ENCODE measurements around the gene PARP8.

PARP8 gene

GRCh38 chr5:50855001-50855400, 188.6 kb downstream of the PARP8 start:
- DNase-seq = no peak

DNA sequence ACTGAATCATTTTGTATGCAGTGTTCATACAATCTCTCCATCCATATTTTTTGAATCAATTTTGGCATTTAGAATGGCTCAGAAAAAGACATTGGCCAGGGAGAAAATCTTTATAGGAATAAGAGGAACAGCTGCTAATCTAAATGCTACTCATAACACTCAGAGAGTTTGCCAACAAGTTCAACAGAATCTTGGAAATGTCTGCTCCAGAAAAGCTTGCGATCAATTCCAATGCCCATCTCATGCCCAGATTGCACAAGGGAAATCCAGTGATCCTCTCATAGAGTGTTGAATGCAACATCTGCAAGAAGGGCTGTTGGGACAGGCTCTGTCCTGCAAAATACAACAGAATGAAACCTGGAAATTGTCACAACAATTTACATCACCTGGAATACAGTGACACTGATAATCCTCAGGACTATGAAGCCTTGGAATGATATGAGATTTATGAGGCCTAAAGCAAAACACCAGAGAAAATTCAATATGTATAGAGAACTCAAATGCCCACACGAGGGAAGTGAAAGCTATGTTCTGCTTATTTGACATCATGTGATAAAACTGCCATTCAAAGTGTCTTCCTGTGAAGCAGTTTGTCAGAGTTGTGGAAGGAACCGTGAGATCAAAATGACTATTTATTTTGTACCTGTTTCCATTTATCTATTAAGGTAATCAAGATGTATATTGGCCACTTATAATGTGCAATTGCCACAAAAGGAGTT, 190.1 kb downstream of the PARP8 start:
- no peak for DNase-seq

GRCh38 chr5:50863534-50864170, 197.2 kb downstream of the PARP8 start:
- DNase-seq = no peak

DNA sequence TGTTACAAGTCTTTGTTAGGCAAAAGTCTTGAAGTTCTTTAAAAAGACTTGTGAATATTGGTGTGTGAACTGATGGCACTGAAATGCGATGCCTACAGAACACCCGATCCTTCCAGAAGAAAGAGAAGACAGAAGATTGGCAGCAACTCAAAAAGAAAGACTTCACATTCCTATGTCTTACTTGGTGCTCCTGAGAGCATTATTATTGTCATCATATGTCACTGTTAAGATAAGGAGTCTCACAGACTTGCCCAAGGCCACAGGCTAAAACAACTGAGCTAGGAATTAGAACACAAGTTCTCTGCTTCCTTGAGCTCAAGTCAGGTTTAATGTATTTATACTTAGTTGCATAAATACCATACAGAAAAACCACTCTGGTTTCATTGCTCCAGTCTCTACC, 198.0 kb downstream of the PARP8 start:
- DNase-seq = no peak

DNA sequence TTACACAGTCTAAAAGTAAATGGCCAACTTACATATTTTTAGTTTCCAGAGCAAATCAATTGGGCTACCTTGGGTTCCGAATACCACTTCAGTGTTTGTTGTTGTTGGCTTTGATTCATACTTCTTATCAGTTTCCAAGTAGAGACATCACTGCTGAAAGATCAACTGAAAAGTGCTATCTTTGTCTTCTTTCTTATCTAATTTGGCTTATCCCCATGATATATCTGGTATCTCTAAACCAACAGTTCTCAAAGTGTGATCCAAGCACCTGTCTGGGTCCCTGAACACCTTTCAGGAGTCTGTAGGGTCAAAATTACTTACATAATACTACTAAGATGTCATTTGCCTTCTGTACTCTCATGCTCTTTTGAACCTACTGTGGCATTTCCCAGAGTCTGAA, 200.0 kb downstream of the PARP8 start:
- DNase-seq = no peak

- DNase-seq = no peak
These were observed 200.7 kb downstream of the PARP8 start for GRCh38 chr5:50867140-50867539.

DNA sequence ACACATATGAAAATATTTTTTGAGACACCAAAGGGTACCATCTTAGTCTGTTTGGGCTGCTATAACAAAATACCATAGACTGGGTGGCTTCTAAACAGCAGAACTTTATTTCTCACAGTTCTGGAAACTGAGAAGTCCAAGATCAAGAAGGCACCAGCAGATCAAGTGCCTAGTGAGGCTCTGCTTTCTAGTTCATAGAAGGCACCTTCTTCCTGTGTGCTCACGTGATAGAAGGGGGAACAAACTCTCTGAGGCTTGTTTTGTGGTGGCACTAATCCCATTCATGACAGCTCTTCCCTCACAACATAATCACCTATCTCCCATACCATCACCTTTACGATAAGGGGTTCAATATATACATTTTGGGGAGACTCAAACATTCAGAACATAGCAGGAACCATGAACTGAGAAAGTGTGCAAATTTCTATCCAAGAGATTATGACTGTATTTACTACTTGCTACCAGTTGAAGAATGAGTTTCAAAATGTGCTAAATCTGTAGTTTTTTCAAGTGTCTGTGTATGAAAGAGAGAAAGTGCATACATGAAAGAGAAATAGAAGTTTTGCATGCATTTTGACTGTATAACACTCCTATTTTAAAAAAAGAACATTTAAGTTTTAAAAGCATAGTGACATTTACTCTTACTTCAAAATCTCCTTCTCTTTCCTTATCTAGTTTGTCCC, 207.3 kb downstream of the PARP8 start:
- no peak for DNase-seq

DNA sequence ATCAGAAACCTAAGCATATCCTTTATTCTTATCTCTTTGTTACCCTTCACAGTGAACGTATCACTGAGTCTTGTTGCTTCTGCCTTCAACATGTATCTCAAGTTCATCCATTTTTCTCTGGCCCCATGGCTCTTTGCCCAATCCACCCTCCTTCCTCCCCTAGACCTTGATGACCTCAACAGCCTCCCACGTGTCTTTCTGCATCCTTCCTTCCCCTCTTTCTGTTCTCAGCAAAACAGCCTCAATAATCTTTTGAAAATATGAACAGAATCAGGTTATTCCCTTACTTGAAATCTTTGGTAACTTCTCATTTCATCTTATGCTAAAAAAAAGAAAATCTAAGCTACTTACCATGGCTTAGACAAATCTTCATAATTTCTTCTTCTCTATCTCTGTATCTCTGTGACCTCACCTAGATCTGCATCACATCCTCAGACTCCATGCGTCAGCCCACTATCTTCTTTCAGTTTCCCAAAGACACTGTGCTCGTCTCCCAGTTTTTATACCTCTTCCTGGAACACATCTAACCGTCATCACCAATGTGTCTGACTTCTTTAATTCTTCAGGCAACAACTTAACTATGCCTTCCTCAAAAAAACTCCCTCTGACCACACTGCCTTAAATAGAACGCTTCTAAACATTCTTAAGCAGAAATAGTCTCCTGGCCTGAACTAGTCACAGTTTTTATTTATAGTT, 208.0 kb downstream of the PARP8 start:
- no peak for DNase-seq

- DNase-seq = no peak
These were observed 208.5 kb downstream of the PARP8 start for GRCh38 chr5:50875002-50875344.

- no peak for DNase-seq
These were observed 212.0 kb downstream of the PARP8 start for GRCh38 chr5:50878470-50878869.

DNA sequence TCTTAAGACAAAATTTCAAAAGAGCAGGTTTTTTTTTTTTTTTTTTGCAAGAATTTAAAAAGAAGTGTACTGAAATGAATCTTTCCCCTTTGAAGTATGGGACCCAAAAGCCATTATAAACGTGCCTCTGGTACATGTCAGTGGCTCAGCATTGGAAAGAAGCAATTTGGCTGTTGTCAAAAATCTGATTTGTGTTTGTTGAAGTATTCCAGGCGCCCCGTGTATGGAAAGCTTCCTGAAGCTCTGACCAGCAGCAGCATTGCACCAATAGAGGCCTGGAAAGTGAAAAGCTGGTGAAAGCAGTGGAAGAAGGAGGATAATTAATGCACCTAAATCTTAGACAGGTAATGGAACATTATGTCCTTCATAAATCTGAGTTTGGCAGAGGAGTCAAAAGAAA, 215.0 kb downstream of the PARP8 start:
- no peak for DNase-seq

DNA sequence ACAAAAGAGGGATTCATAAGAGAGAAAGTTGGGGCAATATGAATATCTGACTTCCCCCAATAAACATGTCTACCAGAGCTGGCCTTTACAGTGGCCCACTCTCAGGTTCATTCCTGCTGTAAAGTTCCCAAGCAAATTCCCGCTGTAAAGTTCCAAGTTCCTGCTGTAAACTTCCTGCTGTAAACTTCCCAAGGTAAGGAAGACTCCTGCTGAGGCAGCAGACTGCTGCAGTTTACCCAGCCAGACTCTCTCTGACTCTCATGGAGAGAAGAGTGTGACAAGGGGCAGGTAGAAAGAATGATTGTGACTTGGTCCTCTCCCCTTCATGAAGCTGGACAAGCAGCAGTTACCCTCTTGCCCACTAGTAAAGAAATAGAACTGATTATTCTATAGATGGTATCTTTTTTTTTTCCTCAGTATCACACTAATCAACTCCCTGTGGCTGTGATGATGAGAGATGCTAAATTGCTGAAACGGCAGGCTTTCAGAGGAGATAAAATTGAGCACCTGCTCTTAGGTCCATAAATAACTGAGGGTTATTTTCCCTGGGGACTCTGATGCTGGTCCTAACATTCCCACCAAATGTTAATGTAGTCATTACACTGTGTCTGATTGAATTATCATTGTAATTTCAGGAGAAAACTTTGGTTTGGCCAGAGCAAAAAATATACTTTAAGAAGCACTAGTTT, 220.4 kb downstream of the PARP8 start:
- DNase-seq = no peak

DNA sequence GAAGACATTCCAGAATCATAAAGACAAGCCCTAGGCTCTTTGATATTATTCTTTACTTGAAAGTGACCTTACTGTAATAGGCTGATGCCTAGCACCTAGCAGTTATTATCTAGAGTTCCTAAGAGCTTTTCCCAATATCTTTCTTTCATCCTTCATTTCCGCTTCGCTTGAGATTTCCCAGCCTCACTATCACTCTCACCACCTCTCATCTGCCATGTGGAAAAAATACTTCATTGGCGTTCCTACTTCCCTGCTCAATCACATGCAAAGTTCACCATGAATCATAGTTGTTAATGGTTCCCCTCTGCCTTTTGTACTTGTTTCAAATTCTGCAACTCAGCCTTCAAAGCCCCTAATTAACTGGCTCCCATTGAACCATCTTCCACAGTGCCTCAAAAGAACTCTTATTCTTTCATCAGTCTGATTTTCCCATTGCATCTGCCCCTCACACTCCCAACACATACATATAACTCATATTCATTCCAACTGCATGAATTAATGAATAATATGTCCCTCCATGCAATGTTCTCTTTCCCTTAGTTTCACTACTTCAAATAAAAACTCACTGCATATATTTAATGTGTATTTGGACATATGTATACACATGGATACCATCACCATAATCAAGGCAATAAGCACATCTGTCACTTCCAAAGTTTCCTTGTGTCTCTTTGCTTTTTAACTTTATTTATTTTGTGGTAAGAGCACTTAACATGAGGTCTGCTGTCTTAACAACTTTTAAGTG, 221.6 kb downstream of the PARP8 start:
- no peak for DNase-seq

DNA sequence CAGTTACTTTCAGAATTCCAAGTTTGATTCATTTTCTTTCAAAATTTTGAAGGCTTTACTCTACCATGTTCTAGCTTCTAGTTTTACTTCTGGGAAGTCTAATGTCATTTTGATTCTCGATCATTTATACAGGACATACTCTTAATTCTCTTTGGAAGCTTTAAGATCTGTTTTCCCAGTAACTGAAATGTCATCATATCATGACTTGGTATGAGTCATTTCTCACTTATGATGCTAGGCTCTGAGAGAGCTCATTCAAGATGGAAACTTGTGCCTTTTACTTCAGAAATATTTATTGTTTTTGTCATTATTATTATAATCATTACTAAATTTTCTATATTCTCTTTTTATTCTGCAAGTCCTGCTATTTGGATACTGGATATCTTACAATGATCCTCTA, 222.3 kb downstream of the PARP8 start:
- no peak for DNase-seq

DNA sequence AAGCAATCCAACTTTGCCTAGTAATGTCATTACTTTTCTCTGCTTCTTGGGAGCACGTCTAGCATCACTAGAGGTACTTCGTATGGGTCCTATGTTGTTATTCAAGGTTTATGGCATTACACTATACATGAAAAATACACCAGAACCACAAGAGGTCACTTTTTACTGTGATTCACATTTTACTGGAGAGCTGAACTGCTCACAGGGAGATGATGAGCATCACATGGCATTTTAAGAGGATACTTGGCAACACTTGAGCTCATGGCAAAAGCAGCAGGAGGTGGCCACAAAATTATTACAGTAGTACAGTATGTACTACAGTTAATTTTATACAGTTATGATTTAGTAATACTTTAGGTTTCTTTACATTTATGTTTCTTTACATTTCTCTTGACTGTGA, 223.4 kb downstream of the PARP8 start:
- DNase-seq = no peak
